ENCODE results near the gene LEP. TPM values are rescaled to one million over a fixed set of nuclear protein-coding genes. Genes with fewer than 3 reads are reported as not detected.
"Not testable (repeated sequence)": the region's sequence is repeated elsewhere in the genome, so short reads cannot be mapped to it uniquely, and the experiment has no call there.

LEP gene
- polyA plus RNA-seq, 5 donors, result 0.04 to 0.07 (median 0.06) TPM; not detected in 1

GRCh38 chr7:128271471-128271941, 30.4 kb downstream of the LEP start:
- peak in 1 of 2 donors; percentile 8 for DNase-seq

DNA sequence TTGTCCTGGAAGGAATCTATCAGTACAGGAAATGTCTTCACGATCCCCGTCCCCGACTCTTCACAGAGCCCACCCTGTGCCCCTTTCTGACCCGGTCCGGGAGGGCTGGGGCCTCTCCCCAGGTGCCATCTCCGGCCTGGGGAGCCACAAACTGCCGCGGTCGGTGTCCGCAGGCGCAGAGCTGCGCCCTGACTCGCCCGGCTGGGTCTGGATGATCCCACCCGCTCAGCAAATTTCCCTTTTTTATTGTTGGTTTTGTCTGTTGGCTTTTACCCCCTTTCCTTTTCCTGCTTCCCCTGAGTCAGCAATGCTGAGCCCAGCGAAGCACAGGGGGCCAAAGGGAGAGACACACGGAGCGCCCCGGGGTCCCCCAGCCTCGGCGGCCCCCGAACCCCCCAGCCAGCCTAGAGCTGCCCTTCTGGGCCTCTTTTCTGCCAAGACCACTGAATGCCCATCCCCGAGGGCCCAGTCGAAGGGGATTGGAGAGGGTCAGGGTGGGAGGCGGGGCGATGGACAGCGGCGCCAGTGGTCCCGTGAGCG, 30.9 kb downstream of the LEP start:
- no peak for DNase-seq

GRCh38 chr7:128274246-128274883, 33.3 kb downstream of the LEP start:
- no peak for DNase-seq

GRCh38 chr7:128274884-128275603, 34.0 kb downstream of the LEP start:
- no peak for DNase-seq

DNA sequence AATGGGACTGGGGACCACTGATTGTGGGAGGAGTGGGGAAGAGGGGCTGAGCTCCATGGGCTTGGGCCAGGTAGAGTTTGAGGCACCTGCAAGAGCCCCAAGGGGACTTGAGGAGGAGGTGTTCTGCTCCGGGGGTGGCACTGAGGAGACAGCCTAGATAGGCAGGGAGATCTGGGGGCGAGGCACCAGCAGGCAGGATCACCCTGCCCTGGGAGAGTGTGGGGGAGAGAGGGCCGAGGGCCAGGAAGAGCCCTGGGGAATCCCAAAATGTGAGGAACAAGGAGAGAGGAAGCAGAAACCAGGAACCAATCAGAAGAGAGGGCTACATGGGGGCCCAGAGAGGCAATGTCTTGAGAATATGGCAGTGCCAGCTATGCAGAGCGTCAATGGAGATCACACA, 34.6 kb downstream of the LEP start:
- no peak for DNase-seq

DNA sequence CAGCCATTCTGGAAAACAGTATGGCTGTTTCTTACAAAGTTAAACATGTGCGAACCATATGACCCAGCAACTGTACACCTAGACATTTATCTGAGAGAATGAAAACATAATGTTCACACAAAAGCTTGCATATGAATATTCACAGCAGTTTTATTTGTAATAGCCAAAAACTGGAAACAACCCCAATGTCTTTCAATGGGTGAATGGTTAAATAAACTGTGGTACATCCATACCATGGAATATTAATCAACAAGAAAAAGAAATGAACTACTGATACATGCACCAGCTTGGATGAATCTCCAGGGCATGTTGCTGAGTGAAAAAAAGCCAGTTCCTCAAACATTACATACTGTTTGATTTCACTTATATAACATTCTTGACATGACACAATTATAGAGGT, 37.3 kb downstream of the LEP start:
- no peak for DNase-seq

DNA sequence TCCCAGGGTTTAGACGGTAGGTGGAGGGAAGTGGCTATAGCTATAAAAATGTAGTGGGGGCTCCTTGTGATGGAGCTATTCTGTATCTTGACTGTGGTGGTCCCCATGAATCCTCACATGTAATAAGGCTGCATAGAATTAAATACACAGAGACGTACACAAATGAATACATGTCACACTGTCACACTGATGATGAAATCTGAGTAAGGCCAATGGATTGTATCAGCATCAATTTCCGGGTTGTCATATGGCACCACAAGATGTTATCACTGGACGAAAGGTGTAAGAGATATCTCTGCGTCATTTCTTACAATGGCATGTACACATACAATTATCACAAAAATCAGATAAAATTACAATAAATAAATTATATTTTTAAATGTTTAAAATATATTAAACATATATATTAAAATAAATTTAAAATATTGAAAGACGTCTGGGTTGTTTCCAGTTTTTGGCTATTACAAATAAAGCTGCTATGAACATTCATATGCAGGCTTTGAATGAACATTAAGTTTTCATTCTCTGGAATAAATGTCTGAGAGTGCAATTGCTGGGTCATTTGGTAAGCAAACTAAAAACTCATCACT, 38.1 kb downstream of the LEP start:
- no peak for DNase-seq

GRCh38 chr7:128280451-128280850, 39.4 kb downstream of the LEP start:
- DNase-seq, result not testable (repeated sequence)

- DNase-seq, result no peak
These were observed 40.7 kb downstream of the LEP start for GRCh38 chr7:128281605-128282380.

DNA sequence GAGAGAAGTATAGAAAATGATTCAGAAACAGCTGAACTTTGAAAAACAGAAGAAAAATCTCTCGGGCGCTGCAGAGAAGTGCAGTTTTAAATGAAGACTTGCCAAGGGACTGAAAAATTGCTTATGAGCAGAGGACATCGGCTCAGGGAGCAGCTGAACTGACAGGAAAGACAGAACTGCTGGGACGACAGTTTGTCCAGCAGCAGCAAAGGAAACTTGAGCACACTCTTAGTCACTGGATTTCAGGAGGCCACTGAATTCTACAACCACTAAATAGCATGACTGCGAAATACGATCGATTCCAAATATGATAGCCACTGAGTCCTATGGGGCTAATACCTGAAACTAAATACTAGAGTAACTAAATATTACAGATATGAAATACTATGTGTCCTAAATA, 43.0 kb downstream of the LEP start:
- no peak for DNase-seq

DNA sequence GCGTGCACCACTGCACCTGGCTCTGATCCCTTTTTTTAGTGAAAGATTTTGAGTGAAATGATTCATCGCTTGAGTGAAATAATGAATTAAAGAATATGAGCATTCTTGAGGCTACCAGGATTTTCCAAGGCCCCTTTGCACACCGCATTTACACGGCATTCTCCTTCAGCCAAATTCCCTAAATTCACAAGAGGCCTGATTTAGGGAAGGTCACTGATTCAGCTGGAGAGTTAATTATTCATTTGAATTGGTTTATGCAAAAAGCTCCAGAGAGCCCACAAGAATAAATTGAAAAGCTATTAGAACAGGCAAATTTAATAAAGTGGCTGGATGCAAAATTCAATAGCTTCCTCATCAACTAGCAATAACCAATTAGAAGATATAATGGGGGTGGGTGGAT, 46.5 kb downstream of the LEP start:
- DNase-seq, result no peak

- not testable (repeated sequence) for DNase-seq
These were observed 56.9 kb downstream of the LEP start for GRCh38 chr7:128298004-128298403.

DNA sequence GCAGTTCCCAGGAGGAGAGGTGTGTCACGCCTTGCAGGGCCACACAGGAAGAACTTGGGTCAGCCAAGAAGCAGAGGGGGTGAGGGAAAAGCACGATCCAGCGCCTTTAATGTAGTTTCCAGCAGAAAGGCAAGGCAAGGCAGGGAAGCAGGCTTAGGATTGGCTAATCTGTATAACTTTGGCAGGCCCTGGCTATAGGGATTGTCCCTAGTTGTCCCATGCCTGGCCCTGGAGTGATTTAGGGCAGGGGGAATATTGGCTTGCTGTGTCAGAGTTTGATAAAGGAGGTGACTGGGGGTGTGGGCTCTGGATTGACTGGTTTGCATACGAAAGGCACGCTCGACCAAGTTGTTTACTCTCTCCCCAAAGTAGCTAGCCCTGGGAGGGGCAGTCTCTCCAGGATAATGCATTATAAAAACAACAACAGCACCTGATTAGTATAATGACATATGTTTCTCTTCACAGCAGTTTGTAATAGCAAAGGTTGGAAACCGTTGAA, 58.1 kb downstream of the LEP start:
- no peak for DNase-seq

- DNase-seq, result no peak
These were observed 61.1 kb downstream of the LEP start for GRCh38 chr7:128302139-128302538.

- DNase-seq, result no peak
These were observed 62.1 kb downstream of the LEP start for GRCh38 chr7:128303133-128303532.

GRCh38 chr7:128303643-128304042, 62.6 kb downstream of the LEP start:
- DNase-seq, result no peak

DNA sequence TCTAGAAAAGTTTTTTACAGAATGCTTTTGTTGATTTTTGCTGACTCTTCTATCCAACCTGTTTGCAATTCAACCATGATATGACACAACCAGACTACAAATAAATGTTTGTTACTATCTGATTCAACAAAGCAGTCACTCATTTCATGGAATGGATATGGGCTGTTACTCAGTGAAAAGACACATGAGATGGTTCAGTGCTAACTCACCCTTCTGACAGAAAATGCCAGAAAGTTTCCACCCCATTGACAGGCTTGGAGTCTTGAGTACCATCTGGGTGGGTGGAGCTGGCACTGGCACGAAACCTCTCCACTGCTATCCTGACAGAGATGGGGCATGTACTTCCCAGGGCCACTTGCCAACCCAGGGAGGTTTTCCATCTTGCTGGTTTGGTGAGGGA, 63.1 kb downstream of the LEP start:
- no peak for DNase-seq

- DNase-seq, result no peak
These were observed 66.0 kb downstream of the LEP start for GRCh38 chr7:128307061-128307460.

Data from right lung (tissue), 5 donors.